GM18870 (cell line): ENCODE results near the gene COMMD3.
A peak's percentile ranks its signal among the peaks of the same experiment; 100 is the strongest.
"Not testable (repeated sequence)": the region's sequence is repeated elsewhere in the genome, so short reads cannot be mapped to it uniquely, and the experiment has no call there.

Source experiments
- ATAC-seq: cut with Tn5 transposase; IDR thresholded peaks from one replicate; pipeline ENCODE4 v1.9.1; 2021; ENCODE audit warnings: moderate library complexity; ENCODE audit not compliant: unreplicated experiment

Gene COMMD3

GRCh38 chr10:22316286-22317075, at the start of gene COMMD3:
Gene COMMD3, plus strand, starts transcription at chr10:22316388. Its CDS starts 30 bp downstream, at chr10:22316418.
- ATAC-seq: peak; percentile 56

DNA sequence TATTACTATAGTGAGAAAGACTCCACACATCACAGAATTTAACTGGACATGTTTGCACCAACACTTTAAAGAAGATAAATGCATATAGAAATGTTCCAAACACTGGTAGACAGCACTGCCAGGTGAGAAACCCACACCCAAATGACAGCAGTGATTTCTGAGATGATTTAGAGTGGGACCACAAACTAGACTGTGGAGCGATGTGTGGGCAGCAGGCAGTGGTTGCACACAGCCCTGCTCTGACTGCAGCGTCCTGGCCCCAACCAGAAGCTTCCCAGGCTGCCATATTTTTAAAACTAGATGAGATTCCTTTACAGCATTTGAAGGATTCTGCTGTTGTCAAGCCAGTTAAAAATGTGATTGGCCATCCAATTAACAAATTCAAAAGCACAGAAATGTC, 47.7 kb upstream of the COMMD3 start:
- no peak for ATAC-seq

GRCh38 chr10:22271786-22272185, 44.4 kb upstream of the COMMD3 start:
- ATAC-seq: no peak

DNA sequence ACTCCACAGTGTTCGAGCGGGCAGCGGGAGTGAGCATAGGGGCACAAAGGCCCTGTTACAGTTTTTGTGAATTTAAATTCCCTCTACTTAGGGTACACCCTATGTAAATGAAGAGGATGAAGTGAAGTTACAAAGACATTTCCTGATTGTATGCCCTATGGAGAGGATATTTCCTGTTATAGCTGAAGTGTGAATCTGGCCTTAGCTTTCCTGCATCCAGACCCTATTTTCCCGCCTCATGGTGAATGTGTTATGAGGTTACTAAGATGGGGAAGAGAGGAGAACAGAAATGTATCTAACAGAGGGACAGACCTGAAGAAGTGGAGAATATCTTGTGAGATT, 37.8 kb upstream of the COMMD3 start:
- no peak for ATAC-seq

DNA sequence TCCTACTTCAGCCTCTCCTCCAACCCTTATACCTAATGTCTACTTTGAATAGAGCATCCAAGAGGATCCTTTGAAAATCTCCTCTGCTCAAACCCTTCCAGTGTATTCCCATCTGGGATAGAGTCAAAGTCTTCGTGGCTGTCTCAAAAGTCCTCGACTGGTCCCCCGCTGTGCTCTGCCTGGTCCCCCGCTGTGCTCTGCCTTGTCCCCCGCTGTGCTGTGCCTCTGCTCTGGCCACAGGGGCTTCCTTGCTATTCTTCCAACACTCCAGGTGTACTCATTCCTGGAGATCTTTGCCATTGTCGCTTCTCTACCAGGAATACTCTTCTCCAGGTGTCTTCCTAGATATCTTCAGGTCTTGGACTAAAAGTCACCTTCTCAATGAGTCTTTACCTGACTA, 36.1 kb upstream of the COMMD3 start:
- no peak for ATAC-seq

GRCh38 chr10:22285130-22285529, 31.1 kb upstream of the COMMD3 start:
- no peak for ATAC-seq

DNA sequence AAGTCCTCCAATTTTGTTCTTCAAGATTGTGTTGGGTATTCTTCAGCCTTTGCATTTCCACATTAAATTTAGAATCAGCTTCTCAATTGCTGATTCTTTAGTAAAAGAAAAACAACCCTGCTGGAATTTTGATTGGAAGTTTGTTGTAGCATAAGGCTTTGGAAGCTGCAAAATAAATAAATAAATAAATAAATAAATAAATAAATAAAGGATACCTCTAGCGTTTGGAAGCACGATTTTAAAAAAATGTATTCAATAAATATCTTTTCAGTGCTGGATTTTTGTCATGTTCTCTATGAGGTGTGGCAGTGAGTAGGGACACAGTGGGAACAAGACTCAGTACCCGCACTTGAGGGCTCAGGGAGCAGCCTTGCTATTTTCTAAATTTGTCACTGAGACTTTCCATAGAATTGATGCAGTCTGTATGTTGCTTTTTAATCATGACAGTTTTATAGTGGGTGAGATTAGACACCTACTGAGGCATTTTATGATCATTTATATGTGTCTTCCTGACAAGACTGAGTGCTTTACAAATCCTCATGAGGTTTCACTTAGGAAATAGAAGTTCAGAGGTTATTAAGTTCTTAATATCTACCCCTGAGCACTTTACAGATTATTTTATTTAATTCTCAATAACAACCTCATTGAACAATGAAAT, 22.3 kb upstream of the COMMD3 start:
- no peak for ATAC-seq

GRCh38 chr10:22294694-22295093, 21.5 kb upstream of the COMMD3 start:
- no peak for ATAC-seq

GRCh38 chr10:22301193-22301592, 15.0 kb upstream of the COMMD3 start:
- ATAC-seq: no peak

DNA sequence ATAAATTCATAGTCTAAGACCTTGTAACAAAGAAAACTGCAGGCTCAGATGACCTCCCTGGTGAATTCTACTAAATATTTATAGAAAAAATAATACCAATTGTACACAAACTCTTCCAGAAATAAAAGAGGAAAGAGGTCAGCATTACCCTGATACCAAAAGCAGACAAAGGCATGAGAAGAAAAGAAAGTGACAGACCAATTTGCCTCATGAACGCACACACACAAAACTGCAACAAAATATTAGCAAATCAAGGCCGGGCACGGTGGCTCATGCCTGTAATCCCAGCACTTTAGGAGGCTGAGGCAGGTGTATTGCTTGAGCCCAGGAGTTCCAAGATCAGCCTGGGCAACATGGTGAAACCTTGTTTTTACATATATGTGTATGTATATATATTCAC, 12.7 kb upstream of the COMMD3 start:
- no peak for ATAC-seq

DNA sequence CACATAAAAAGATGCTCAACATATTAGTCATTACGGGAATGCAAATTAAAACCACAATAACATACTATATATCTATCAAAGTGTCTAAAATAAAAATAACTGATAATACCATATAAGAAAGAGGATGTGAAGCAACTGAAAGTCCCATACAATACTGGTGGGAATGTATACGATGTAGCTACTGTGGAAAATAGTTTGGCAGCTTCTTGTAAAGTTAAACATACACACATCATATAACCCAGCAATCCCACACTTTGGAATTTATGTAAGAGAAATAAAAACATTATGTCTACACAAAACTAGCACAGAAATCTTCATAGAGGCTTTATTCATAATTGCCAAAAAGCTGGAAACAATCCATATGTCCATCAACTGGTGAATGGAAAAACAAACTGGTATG, 10.5 kb upstream of the COMMD3 start:
- no peak for ATAC-seq

- peak; percentile 97 for ATAC-seq
Measured at GRCh38 chr10:22308390-22308789, 7.8 kb upstream of the COMMD3 start.

DNA sequence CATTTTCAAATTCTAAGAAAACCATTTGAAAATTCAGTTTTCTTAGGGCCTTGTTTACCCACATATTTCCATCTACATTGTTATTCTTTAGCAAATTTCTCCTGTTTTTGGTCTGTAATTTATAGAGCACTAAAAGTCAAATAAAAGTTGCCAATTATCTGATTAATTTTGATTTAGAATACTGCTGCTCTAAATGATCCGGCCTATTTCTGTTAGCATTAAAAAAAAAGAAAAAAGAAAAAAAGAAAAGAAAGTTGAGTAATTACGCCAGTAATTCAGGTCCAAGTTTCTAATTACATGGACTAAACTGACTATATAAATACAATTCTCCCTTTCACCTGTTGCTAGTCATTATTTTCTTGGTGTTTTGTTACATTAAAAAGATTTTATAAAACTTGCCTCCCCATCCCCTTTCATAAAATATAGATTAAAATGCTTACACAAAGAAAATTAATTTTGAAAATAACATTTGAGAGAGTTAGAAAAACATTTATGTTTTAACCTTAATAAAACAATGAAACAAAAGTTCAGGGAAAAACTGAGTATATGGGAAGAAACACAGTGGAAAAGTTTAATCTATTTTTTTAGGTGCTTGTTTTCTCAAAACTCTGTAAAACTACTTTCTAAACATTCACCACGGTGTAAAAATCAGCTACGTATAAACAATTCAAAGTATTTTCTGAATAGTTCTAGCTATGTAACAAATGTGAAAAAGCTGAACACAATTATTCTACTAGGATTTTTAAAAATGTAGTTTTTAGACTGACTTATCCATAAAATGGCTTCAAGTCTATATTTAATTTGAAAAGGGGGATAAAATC, 6.8 kb upstream of the COMMD3 start:
- no peak for ATAC-seq

GRCh38 chr10:22310012-22310411, 6.2 kb upstream of the COMMD3 start:
- ATAC-seq: not testable (repeated sequence)

GRCh38 chr10:22310928-22311327, 5.3 kb upstream of the COMMD3 start:
- ATAC-seq: no peak

DNA sequence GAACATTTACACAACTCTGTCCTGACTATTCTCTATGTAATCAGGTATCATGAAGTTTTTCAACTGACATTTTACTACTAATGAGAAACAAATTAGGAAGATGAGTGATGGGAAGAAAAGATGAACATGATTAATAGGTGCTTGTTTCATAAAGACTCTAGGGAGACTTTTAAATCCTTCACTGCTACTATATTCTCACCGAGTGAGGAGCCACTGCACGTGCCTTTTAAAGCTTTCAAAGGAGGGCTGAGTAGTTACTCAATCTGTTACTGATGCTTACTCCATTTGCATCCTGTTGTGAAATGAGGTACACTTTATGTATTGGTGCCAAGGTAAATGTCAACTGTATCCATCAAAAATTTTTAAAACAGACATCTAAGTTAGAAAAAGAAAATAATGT, 1.3 kb upstream of the COMMD3 start:
- no peak for ATAC-seq

- ATAC-seq: peak; percentile 18
Measured at GRCh38 chr10:22315455-22316285, 518 bp upstream of the COMMD3 start.

- ATAC-seq: peak; percentile 19
Measured at GRCh38 chr10:22317076-22317370, 835 bp downstream of the COMMD3 start.

DNA sequence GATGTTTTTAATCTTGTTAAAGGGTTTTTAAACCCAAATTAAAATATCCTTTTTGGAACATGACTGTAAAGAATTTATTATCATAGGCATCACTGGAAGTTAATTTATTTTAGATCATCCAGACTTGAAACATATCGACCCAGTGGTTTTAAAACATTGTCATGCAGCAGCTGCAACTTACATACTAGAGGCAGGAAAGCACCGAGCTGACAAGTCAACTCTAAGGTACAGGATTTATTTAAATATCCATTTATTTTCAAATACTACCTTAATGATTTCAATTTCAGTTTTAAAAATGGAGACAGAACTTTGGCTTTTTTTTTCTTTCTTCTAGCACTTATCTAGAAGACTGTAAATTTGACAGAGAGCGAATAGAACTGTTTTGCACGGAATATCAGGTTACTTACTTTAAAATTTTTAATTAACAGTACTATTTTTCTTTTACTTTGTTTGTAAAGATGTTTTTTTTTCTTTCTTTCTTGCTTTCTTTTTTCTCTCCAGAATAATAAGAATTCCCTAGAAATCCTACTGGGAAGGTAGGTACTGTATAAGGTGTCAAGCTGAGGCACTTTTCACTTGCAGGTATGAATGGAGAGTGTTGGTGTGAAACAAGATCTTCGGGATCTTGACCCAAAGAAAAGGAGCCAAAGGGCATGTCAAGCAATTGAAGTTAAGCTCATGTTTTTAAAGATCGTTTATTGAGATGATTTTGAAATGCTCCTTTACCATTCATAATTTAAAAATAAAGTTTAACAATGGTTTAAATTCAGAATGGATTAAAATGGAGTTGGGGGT, 1.8 kb downstream of the COMMD3 start:
- ATAC-seq: no peak

DNA sequence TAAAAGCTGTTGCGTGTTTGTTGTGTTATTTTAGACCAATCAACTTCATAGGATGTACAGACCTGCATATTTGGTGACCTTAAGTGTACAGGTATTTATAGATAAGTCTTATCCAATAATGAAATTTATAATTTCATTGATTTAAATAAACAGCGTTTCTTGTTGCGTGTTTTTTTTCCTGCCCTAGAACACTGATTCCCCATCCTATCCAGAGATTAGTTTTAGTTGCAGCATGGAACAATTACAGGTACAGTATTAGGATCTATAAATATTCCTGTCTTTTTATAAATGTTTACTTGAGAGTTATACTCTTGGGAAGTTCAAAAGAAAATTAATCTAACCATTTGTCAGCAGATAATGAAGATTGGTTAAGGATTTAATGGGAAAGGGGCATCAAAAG, 2.6 kb downstream of the COMMD3 start:
- no peak for ATAC-seq
